HUES6 (cell line): Measurements from ENCODE around the gene CD63.

Experiments
- H3K27ac ChIP-seq: 2 replicates; pipeline ENCODE4 v1.7.0; 2013; ENCODE audit warnings: low read depth, mild to moderate bottlenecking, low read length, inconsistent platforms
- H3K27me3 ChIP-seq: 2 replicates; pipeline ENCODE4 v1.6.1; 2013; ENCODE audit warnings: low read length; ENCODE audit not compliant: control insufficient read depth, insufficient read depth
- H3K36me3 ChIP-seq: 2 replicates; pipeline ENCODE4 v1.6.1; 2013; ENCODE audit warnings: low read length; ENCODE audit not compliant: control insufficient read depth, insufficient read depth
- H3K4me1 ChIP-seq: 2 replicates; pipeline ENCODE4 v1.6.1; 2013; ENCODE audit warnings: low read length; ENCODE audit not compliant: control insufficient read depth, insufficient read depth
- H3K4me3 ChIP-seq: 2 replicates; pipeline ENCODE4 v1.5.1; 2013; ENCODE audit warnings: low read depth, low read length
- H3K9ac ChIP-seq: one replicate; pipeline ENCODE4 v1.6.1; 2013; ENCODE audit warnings: mild to moderate bottlenecking, low read length
- H3K9me3 ChIP-seq: 2 replicates; pipeline ENCODE4 v1.6.1; 2013; ENCODE audit warnings: low read depth, low read length; ENCODE audit not compliant: control insufficient read depth, insufficient read depth

The CD63 gene

DNA sequence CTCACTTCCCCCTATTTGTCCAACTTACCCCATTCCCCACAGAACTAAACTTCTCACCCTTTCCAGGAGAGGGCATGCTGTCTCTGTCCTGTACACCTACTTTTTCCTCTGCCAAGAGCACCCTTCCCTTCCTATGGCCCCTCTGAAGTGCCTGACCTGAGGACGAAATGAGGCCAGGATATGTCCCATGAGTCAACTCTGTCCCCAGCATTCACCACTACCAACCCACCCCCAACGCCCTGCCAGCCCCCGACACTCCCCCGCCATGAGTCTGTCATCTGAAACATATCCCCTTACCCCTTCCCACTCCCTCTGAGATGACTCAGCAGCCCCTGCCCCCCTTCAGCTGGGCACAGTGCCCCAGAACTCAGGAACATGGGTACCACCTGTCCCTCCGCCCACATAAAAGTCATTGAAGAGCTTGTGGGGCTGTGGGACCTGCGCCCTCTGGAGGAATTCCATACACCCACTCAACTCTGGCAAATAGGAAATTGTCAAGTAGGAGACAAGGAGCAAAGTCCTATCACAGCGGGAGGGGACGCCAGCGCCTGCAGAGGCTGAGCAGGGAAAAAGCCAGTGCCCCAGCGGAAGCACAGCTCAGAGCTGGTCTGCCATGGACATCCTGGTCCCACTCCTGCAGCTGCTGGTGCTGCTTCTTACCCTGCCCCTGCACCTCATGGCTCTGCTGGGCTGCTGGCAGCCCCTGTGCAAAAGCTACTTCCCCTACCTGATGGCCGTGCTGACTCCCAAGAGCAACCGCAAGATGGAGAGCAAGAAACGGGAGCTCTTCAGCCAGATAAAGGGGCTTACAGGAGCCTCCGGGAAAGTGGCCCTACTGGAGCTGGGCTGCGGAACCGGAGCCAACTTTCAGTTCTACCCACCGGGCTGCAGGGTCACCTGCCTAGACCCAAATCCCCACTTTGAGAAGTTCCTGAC, 47.4 kb downstream of the CD63 start:
- Histone ChIP-seq H3K27me3 (no peaks in the 10 kb centered on the region), H3K4me1 (peaks cover 14% of the 10 kb centered on the region), H3K27ac (no peak overlapping the region), H3K9ac (no peak overlapping the region), H3K36me3 (peaks cover 17% of the 10 kb centered on the region), H3K9me3 (no peaks in the 10 kb centered on the region), H3K4me3 (peak overlapping the region; percentile 41)

DNA sequence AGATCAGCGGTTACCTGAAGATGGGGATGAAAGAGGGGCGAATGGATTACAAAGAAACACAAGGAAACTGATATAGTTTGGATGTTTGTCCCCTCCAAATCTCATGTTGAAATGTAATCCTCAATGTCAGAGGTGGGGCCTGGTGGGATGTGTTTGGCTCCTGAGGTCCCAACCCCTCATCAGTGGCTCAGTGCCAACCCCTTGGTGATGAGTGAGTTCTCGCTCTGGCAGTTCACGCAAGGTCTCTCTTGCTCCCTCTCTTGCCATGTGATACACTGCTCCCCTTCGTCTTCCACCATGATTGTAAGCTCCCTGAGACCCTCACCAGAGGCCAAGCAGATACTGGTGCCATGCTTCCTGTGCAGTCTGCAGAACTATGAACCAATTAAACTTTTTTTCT, 49.1 kb downstream of the CD63 start:
- Histone ChIP-seq H3K9ac (no peak overlapping the region), H3K36me3 (0 out of 2 replicates have a peak, but pooled peaks cover 2% of the 10 kb centered on the region), H3K4me3 (no peak overlapping the region), H3K4me1 (peaks cover 14% of the 10 kb centered on the region), H3K27ac (no peak overlapping the region), H3K27me3 (no peaks in the 10 kb centered on the region), H3K9me3 (no peaks in the 10 kb centered on the region)

DNA sequence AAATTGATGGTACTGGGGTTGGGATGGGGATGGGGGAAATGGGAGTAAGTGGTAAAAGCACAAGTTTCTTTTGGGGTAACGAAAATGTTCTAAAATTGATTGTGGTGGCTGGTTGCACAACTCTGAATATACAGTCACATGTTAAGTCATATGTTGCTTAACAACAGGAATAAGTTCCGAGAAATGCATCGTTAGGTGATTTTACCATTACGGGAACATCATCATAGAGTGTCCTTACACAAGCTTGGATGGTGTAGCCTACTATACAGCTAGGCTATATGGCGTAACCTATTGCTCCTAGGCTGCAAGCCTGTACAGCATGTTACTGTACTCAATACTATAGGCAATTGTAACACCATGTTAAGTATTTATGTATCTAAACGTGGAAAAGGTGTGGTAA, 52.1 kb downstream of the CD63 start:
- Histone ChIP-seq H3K4me1 (peaks cover 8% of the 10 kb centered on the region), H3K4me3 (no peak overlapping the region), H3K27me3 (no peaks in the 10 kb centered on the region; the same call in 1 of the 2 replicates), H3K9me3 (no peaks in the 10 kb centered on the region), H3K36me3 (no peaks in the 10 kb centered on the region), H3K27ac (no peak overlapping the region), H3K9ac (no peak overlapping the region)

DNA sequence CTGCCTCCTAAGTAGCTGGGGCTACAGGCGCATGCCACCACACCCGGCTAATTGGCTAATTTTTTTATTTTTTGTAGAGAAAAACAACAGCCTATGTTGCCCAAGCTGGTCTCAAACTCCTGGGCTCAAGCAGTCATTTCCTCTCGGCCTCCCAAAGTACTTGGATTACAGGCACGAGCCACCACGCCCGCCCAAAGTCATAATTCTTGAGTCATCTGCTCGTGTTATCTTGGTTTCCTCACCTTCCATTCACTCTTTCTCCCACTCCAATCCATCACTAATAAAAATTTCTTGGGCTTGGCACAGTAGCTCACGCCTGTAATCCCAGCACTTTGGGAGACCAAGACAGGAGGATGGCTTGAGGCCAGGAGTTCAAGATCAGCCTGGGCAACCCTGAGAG, 53.1 kb downstream of the CD63 start:
- no peaks in the 10 kb centered on the region for H3K4me1 ChIP-seq

More for the DNA sequence above, 53.1 kb downstream of the CD63 start:
- H3K27ac ChIP-seq = no peak overlapping the region
- no peaks in the 10 kb centered on the region; the same call in 1 of the 2 replicates for H3K27me3 ChIP-seq
- H3K9ac ChIP-seq = no peak overlapping the region
- H3K9me3 ChIP-seq = no peaks in the 10 kb centered on the region
- H3K4me3 ChIP-seq = no peak overlapping the region
- H3K36me3 ChIP-seq = no peaks in the 10 kb centered on the region
